Activated T-helper 1 cell treated with anti-CD3 and anti-CD28 coated beads, Interleukin-2, amount 50 U/mL, for 16 hours (primary cell): ENCODE measurements around the gene DPP9.
A peak's percentile ranks its signal among the peaks of the same experiment; 100 is the strongest.

Experiments used
- DNase-seq, 2 donors: peaks; one replicate each; pipeline ENCODE4 v3.0.0-alpha.2; 2020; ENCODE audit warnings: low read depth in 1 of 2, low spot score in 1 of 2

Gene DPP9

GRCh38 chr19:4660181-4660791, 63.4 kb downstream of the DPP9 start:
- no peak for DNase-seq

- no peak for DNase-seq
Observed at GRCh38 chr19:4657835-4658234, 65.8 kb downstream of the DPP9 start.

GRCh38 chr19:4657262-4657661, 66.4 kb downstream of the DPP9 start:
- no peak for DNase-seq

- DNase-seq = no peak
Observed at GRCh38 chr19:4656102-4656501, 67.5 kb downstream of the DPP9 start.

- no peak for DNase-seq
Observed at GRCh38 chr19:4654437-4655361, 68.9 kb downstream of the DPP9 start.

GRCh38 chr19:4653793-4654436, 69.7 kb downstream of the DPP9 start:
- DNase-seq = no peak

- no peak for DNase-seq
Observed at GRCh38 chr19:4652075-4652474, 71.6 kb downstream of the DPP9 start.

GRCh38 chr19:4650159-4650558, 73.5 kb downstream of the DPP9 start:
- no peak for DNase-seq

GRCh38 chr19:4649392-4650047, 74.1 kb downstream of the DPP9 start:
- no peak for DNase-seq

- no peak for DNase-seq
Observed at GRCh38 chr19:4647676-4648644, 75.7 kb downstream of the DPP9 start.

GRCh38 chr19:4645718-4646117, 77.9 kb downstream of the DPP9 start:
- DNase-seq = no peak

GRCh38 chr19:4642625-4643024, 81.0 kb downstream of the DPP9 start:
- DNase-seq = no peak

GRCh38 chr19:4641132-4641531, 82.5 kb downstream of the DPP9 start:
- DNase-seq = no peak

- DNase-seq = no peak
Observed at GRCh38 chr19:4640247-4641000, 83.2 kb downstream of the DPP9 start.

- DNase-seq = no peak
Observed at GRCh38 chr19:4639531-4640246, 84.0 kb downstream of the DPP9 start.

GRCh38 chr19:4638828-4639530, 84.7 kb downstream of the DPP9 start, which contains the start of gene TNFAIP8L1:
TNFAIP8L1 (plus strand) TSS chr19:4639516; CDS start chr19:4651870, 12,354 bp downstream.
- DNase-seq = peak; percentile 96 to 99

- no peak for DNase-seq
Observed at GRCh38 chr19:4638317-4638716, 85.3 kb downstream of the DPP9 start.

- no peak for DNase-seq
Observed at GRCh38 chr19:4636761-4637160, 86.9 kb downstream of the DPP9 start.
